ENCODE measurements around the gene HES4. TPM values are rescaled to one million over a fixed set of nuclear protein-coding genes. Genes with fewer than 3 reads are reported as not detected.
"Not testable (repeated sequence)": the region's sequence is repeated elsewhere in the genome, so short reads cannot be mapped to it uniquely, and the experiment has no call there.

Gene HES4
- total RNA-seq, 1 experiment from 2014 or later, result 68.7 TPM

DNA sequence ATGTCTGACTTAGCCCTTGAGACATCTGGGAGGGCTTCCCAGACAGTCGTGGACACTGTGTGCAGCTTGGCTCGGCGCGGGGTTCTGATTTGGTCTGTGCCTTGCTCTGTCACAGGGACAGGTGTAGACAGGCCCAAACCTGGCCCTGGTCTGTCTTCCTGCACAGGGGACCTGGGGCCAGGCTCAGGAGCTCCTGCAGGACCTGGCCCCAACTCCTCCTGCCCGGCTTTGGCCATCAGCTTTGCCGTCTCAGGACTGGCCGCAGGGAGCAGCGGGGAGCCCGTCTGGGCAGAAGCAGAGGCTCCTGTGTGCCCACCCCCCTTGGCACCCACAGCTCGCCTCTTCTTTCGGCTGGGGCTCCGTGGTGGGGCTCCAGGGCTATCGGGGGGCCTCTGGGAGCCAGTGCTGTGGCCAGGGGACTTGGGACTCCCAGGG is 19.7 kb downstream of the HES4 start:
- no peak for DNase-seq (ENCODE audit: low read depth in 1 of 2, low spot score in 2 of 2)
- H3K27me3 ChIP-seq (replicated peaks), result peaks cover 23% of the 10 kb centered on the region
- H3K36me3 ChIP-seq, result no peaks in the 10 kb centered on the region
- H3K9me3 ChIP-seq (replicated peaks), result no peaks in the 10 kb centered on the region; the same call in 1 of the 2 replicates
- H3K4me3 ChIP-seq, result no peak overlapping the region
- peaks cover 17% of the 10 kb centered on the region for H3K4me1 ChIP-seq (replicated peaks)
- H3K27ac ChIP-seq, result no peak overlapping the region

- peaks cover 17% of the 10 kb centered on the region for H3K4me1 ChIP-seq (replicated peaks)
- H3K27me3 ChIP-seq (replicated peaks), result peaks cover 21% of the 10 kb centered on the region
- DNase-seq (ENCODE audit: low read depth in 1 of 2, low spot score in 2 of 2), result no peak
Measured at GRCh38 chr1:979744-980072, 20.2 kb downstream of the HES4 start.

GRCh38 chr1:978835-979743 is 20.8 kb downstream of the HES4 start:
- DNase-seq (ENCODE audit: low read depth in 1 of 2, low spot score in 2 of 2), result no peak
- no peaks in the 10 kb centered on the region; the same call in 1 of the 2 replicates for H3K9me3 ChIP-seq (replicated peaks)
- H3K27ac ChIP-seq, result no peak overlapping the region
- no peaks in the 10 kb centered on the region for H3K36me3 ChIP-seq
- H3K27me3 ChIP-seq (replicated peaks), result peaks cover 19% of the 10 kb centered on the region
- peaks cover 17% of the 10 kb centered on the region for H3K4me1 ChIP-seq (replicated peaks)
- H3K4me3 ChIP-seq, result no peak overlapping the region

More at GRCh38 chr1:979744-980072, 20.2 kb downstream of the HES4 start:
- Histone ChIP-seq H3K36me3 (no peaks in the 10 kb centered on the region), H3K9me3 (replicated peaks) (no peaks in the 10 kb centered on the region; the same call in 1 of the 2 replicates), H3K27ac (no peak overlapping the region), H3K4me3 (no peak overlapping the region)

GRCh38 chr1:978069-978834 is 21.6 kb downstream of the HES4 start:
- Histone ChIP-seq H3K4me1 (replicated peaks) (peaks cover 13% of the 10 kb centered on the region), H3K27me3 (replicated peaks) (peaks cover 12% of the 10 kb centered on the region), H3K4me3 (no peak overlapping the region), H3K27ac (no peak overlapping the region), H3K9me3 (replicated peaks) (no peaks in the 10 kb centered on the region; the same call in 1 of the 2 replicates), H3K36me3 (no peaks in the 10 kb centered on the region)
- DNase-seq (ENCODE audit: low read depth in 1 of 2, low spot score in 2 of 2), result no peak

DNA sequence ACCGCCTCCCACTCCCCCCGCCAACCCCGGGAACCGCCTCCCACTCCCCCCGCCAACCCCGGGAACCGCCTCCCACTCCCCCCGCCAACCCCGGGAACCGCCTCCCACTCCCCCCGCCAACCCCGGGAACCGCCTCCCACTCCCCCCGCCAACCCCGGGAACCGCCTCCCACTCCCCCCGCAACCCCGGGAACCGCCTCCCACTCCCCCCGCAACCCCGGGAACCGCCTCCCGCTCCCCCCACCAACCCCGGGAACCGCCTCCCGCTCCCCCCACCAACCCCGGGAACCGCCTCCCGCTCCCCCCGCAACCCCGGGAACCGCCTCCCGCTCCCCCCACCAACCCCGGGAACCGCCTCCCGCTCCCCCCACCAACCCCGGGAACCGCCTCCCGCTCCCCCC is 23.1 kb downstream of the HES4 start:
- H3K4me1 ChIP-seq (replicated peaks); DNase-seq (ENCODE audit: low read depth in 1 of 2, low spot score in 2 of 2); H3K27ac ChIP-seq; H3K27me3 ChIP-seq (replicated peaks); H3K4me3 ChIP-seq; H3K36me3 ChIP-seq; H3K9me3 ChIP-seq (replicated peaks): not testable (repeated sequence)

- Histone ChIP-seq H3K9me3 (replicated peaks) (no peaks in the 10 kb centered on the region; the same call in 1 of the 2 replicates), H3K27me3 (replicated peaks) (peaks cover 11% of the 10 kb centered on the region), H3K4me1 (replicated peaks) (peaks cover 10% of the 10 kb centered on the region), H3K4me3 (peak overlapping the region; percentile 27), H3K27ac (no peak overlapping the region), H3K36me3 (no peaks in the 10 kb centered on the region)
- DNase-seq (ENCODE audit: low read depth in 1 of 2, low spot score in 2 of 2), result peak; percentile 76 to 83
Measured at GRCh38 chr1:975896-976683, 23.8 kb downstream of the HES4 start.

GRCh38 chr1:975365-975764 is 24.5 kb downstream of the HES4 start:
- no peak for DNase-seq (ENCODE audit: low read depth in 1 of 2, low spot score in 2 of 2)
- no peaks in the 10 kb centered on the region; the same call in 1 of the 2 replicates for H3K9me3 ChIP-seq (replicated peaks)
- peaks cover 15% of the 10 kb centered on the region for H3K27me3 ChIP-seq (replicated peaks)
- H3K4me3 ChIP-seq, result no peak overlapping the region
- no peak overlapping the region for H3K27ac ChIP-seq
- H3K4me1 ChIP-seq (replicated peaks), result peaks cover 10% of the 10 kb centered on the region
- H3K36me3 ChIP-seq, result no peaks in the 10 kb centered on the region

GRCh38 chr1:974687-975328 is 25.1 kb downstream of the HES4 start:
- H3K4me3 ChIP-seq, result no peak overlapping the region
- no peak for DNase-seq (ENCODE audit: low read depth in 1 of 2, low spot score in 2 of 2)
- no peaks in the 10 kb centered on the region; the same call in 1 of the 2 replicates for H3K9me3 ChIP-seq (replicated peaks)
- H3K4me1 ChIP-seq (replicated peaks), result peaks cover 10% of the 10 kb centered on the region
- H3K27me3 ChIP-seq (replicated peaks), result peaks cover 19% of the 10 kb centered on the region
- no peaks in the 10 kb centered on the region for H3K36me3 ChIP-seq
- H3K27ac ChIP-seq, result no peak overlapping the region

GRCh38 chr1:974293-974640 is 25.6 kb downstream of the HES4 start:
- H3K36me3 ChIP-seq, result no peaks in the 10 kb centered on the region
- no peak overlapping the region for H3K4me3 ChIP-seq
- no peak overlapping the region for H3K27ac ChIP-seq
- H3K9me3 ChIP-seq (replicated peaks), result no peaks in the 10 kb centered on the region; the same call in 1 of the 2 replicates
- H3K4me1 ChIP-seq (replicated peaks), result peaks cover 10% of the 10 kb centered on the region
- peaks cover 19% of the 10 kb centered on the region for H3K27me3 ChIP-seq (replicated peaks)
- DNase-seq (ENCODE audit: low read depth in 1 of 2, low spot score in 2 of 2), result no peak

- no peak overlapping the region for H3K27ac ChIP-seq
- no peak for DNase-seq (ENCODE audit: low read depth in 1 of 2, low spot score in 2 of 2)
- H3K4me3 ChIP-seq, result no peak overlapping the region
- H3K36me3 ChIP-seq, result no peaks in the 10 kb centered on the region
- no peaks in the 10 kb centered on the region; the same call in 1 of the 2 replicates for H3K9me3 ChIP-seq (replicated peaks)
- H3K27me3 ChIP-seq (replicated peaks), result peaks cover 23% of the 10 kb centered on the region
- H3K4me1 ChIP-seq (replicated peaks), result peaks cover 10% of the 10 kb centered on the region
Measured at GRCh38 chr1:973459-974292, 26.2 kb downstream of the HES4 start.

DNA sequence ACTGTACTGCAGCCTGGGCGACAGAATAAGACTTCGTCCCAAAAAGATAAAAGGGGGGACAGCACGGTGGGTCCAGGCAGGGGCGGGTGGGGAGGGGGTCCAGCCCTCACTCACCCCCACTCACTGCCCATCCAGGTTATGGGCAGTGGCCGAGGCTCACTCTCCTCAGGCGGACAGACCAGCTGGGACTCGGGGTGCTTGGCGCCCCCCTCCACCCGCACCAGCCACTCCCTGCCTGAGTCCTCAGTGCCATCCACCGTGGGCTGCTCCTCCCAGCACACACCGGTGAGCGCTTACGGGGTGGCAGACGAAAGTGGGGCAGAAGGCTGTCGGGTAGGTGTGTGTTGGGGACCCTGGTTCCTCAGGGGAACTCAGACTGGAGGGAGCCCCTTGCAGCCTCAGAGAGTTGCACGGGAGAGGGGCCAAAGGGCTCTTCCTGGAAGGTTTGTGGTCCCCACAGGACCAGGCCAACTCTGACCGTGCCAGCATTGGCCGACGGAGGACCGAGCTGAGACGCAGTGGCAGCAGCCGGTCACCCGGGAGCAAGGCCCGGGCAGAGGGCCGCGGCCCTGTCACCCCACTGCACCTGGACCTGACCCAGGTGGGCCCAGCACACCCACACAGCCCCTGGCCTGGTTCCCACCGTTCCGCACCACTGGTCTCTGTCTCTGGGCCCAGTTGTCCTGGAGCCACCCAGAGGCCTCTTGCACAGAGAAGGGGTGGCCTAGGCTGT is 27.0 kb downstream of the HES4 start:
- Histone ChIP-seq H3K36me3 (no peaks in the 10 kb centered on the region), H3K9me3 (replicated peaks) (no peaks in the 10 kb centered on the region), H3K4me3 (no peak overlapping the region), H3K27me3 (replicated peaks) (peaks cover 23% of the 10 kb centered on the region), H3K27ac (no peak overlapping the region), H3K4me1 (replicated peaks) (peaks cover 10% of the 10 kb centered on the region)
- DNase-seq (ENCODE audit: low read depth in 1 of 2, low spot score in 2 of 2), result no peak
